ENCODE measurements around the gene GRB2.
A peak's percentile ranks its signal among the peaks of the same experiment; 100 is the strongest.
"Not testable (repeated sequence)": the region's sequence is repeated elsewhere in the genome, so short reads cannot be mapped to it uniquely, and the experiment has no call there.

GRB2 gene

GRCh38 chr17:75350029-75350428 lies 55.4 kb downstream of the GRB2 start:
- DNase-seq (ENCODE audit: low spot score): no peak

- DNase-seq (ENCODE audit: low spot score): no peak
Measured at GRCh38 chr17:75349589-75349988, 55.9 kb downstream of the GRB2 start.

- no peak for DNase-seq (ENCODE audit: low spot score)
Measured at GRCh38 chr17:75348386-75349012, 57.0 kb downstream of the GRB2 start.

- peak; percentile 76 for DNase-seq (ENCODE audit: low spot score)
Measured at GRCh38 chr17:75346906-75347305, 58.6 kb downstream of the GRB2 start.

GRCh38 chr17:75346368-75346767 lies 59.1 kb downstream of the GRB2 start:
- DNase-seq (ENCODE audit: low spot score): not testable (repeated sequence)

GRCh38 chr17:75345514-75346167 lies 59.8 kb downstream of the GRB2 start:
- no peak for DNase-seq (ENCODE audit: low spot score)

- DNase-seq (ENCODE audit: low spot score): no peak
Measured at GRCh38 chr17:75344666-75345065, 60.8 kb downstream of the GRB2 start.

- DNase-seq (ENCODE audit: low spot score): no peak
Measured at GRCh38 chr17:75342996-75343395, 62.5 kb downstream of the GRB2 start.

GRCh38 chr17:75341784-75342486 lies 63.5 kb downstream of the GRB2 start:
- no peak for DNase-seq (ENCODE audit: low spot score)

GRCh38 chr17:75340631-75341030 lies 64.8 kb downstream of the GRB2 start:
- no peak for DNase-seq (ENCODE audit: low spot score)

GRCh38 chr17:75339971-75340370 lies 65.5 kb downstream of the GRB2 start:
- DNase-seq (ENCODE audit: low spot score): no peak

- no peak for DNase-seq (ENCODE audit: low spot score)
Measured at GRCh38 chr17:75338335-75338734, 67.1 kb downstream of the GRB2 start.

GRCh38 chr17:75335315-75335714 lies 70.2 kb downstream of the GRB2 start:
- DNase-seq (ENCODE audit: low spot score): no peak

- DNase-seq (ENCODE audit: low spot score): no peak
Measured at GRCh38 chr17:75334723-75335122, 70.8 kb downstream of the GRB2 start.

GRCh38 chr17:75331671-75332070 lies 73.8 kb downstream of the GRB2 start:
- no peak for DNase-seq (ENCODE audit: low spot score)

- no peak for DNase-seq (ENCODE audit: low spot score)
Measured at GRCh38 chr17:75327757-75328156, 77.7 kb downstream of the GRB2 start.

GRCh38 chr17:75326226-75326848 lies 79.1 kb downstream of the GRB2 start:
- DNase-seq (ENCODE audit: low spot score): no peak

- DNase-seq (ENCODE audit: low spot score): no peak
Measured at GRCh38 chr17:75325827-75326225, 79.7 kb downstream of the GRB2 start.

- DNase-seq (ENCODE audit: low spot score): no peak
Measured at GRCh38 chr17:75325348-75325747, 80.1 kb downstream of the GRB2 start.

GRCh38 chr17:75321506-75321905 lies 84.0 kb downstream of the GRB2 start:
- DNase-seq (ENCODE audit: low spot score): no peak

GRCh38 chr17:75319904-75320691 lies 85.4 kb downstream of the GRB2 start:
- peak; percentile 62 for DNase-seq (ENCODE audit: low spot score)

- no peak for DNase-seq (ENCODE audit: low spot score)
Measured at GRCh38 chr17:75318615-75319222, 86.8 kb downstream of the GRB2 start.
